ENCODE results near the gene NPHP1. TPM values are rescaled to one million over a fixed set of nuclear protein-coding genes. Genes with fewer than 3 reads are reported as not detected.
"Not testable (repeated sequence)": the region's sequence is repeated elsewhere in the genome, so short reads cannot be mapped to it uniquely, and the experiment has no call there.

The NPHP1 gene
- total RNA-seq, 1 experiment from 2014 or later = 4.7 TPM

- TF ChIP-seq SIN3A (IDR thresholded peaks at IDR 0.05; ENCODE audit: low read depth) = no peak
- no peak for TF ChIP-seq EZH2phosphoT487 (IDR thresholded peaks at IDR 0.05; ENCODE audit: borderline replicate concordance)
- TF ChIP-seq SP1 (IDR thresholded peaks at IDR 0.05; ENCODE audit: low read depth) = no peak
- no peak for TF ChIP-seq FOSL1 (IDR thresholded peaks at IDR 0.05; ENCODE audit: low read depth)
- TF ChIP-seq POLR2AphosphoS5 (IDR thresholded peaks at IDR 0.05; ENCODE audit: low read depth, low read length) = no peak
- TF ChIP-seq EGR1 (IDR thresholded peaks at IDR 0.05; ENCODE audit: low read depth) = no peak
- H3K27me3 ChIP-seq (ENCODE audit: insufficient read depth, low read length) = no peaks in the 10 kb centered on the region
- H2AFZ ChIP-seq (ENCODE audit: low read depth, low read length, poor library complexity, severe bottlenecking) = no peak overlapping the region
- H4K20me1 ChIP-seq (ENCODE audit: insufficient read depth) = no peaks in the 10 kb centered on the region
- H3K79me2 ChIP-seq (ENCODE audit: insufficient read depth, low read length) = no peaks in the 10 kb centered on the region
- no peak for ATAC-seq
- no peak overlapping the region for H3K27ac ChIP-seq (ENCODE audit: low read depth, low read length)
- ChIA-PET RAD21 (ENCODE audit: low non-redundant PET in 1 of 2, low total read pairs in 2 of 2, uncharacterized antibody in 2 of 2, unreplicated experiment in 2 of 2) (no interaction called here), POLR2A (no interaction called here), CTCF (no interaction called here)
- no peak overlapping the region for H3K9ac ChIP-seq (ENCODE audit: low read length)
- no peak for DNase-seq (ENCODE audit: low read depth, low spot score)
- no peaks in the 10 kb centered on the region for H3K9me2 ChIP-seq (ENCODE audit: insufficient read depth)
- intact Hi-C loops (cut with micrococcal nuclease) = no loop called here
- H3K9me3 ChIP-seq (ENCODE audit: control insufficient read depth in 1 of 2, insufficient read depth in 1 of 2, low read depth in 1 of 2, low read length in 2 of 2) = no peaks in the 10 kb centered on the region
- no peak overlapping the region for H3K4me3 ChIP-seq (replicated peaks in 1 of 2; ENCODE audit: low read depth in 1 of 2, low read length in 2 of 2)
- H3K4me1 ChIP-seq (ENCODE audit: control insufficient read depth in 1 of 2, insufficient read depth in 2 of 2, low read length in 2 of 2) = no peaks in the 10 kb centered on the region
- no peaks in the 10 kb centered on the region for H3K36me3 ChIP-seq (ENCODE audit: control insufficient read depth in 1 of 2, insufficient read depth in 2 of 2, low read length in 2 of 2)
- no peak overlapping the region for H3K4me2 ChIP-seq (ENCODE audit: low read length)
- no TSS peak for BruUV-seq (replicated peaks)
Observed at GRCh38 chr2:110197452-110197851, 7.4 kb downstream of the NPHP1 start.

GRCh38 chr2:110190169-110190568, 14.6 kb downstream of the NPHP1 start:
- H3K4me3 ChIP-seq (replicated peaks in 1 of 2; ENCODE audit: low read depth in 1 of 2, low read length in 2 of 2); POLR2A ChIA-PET; H3K9me2 ChIP-seq (ENCODE audit: insufficient read depth); H3K4me2 ChIP-seq (ENCODE audit: low read length); H4K20me1 ChIP-seq (ENCODE audit: insufficient read depth); H3K9me3 ChIP-seq (ENCODE audit: control insufficient read depth in 1 of 2, insufficient read depth in 1 of 2, low read depth in 1 of 2, low read length in 2 of 2); CTCF ChIA-PET; DNase-seq (ENCODE audit: low read depth, low spot score); H2AFZ ChIP-seq (ENCODE audit: low read depth, low read length, poor library complexity, severe bottlenecking); H3K27ac ChIP-seq (ENCODE audit: low read depth, low read length); H3K27me3 ChIP-seq (ENCODE audit: insufficient read depth, low read length); H3K36me3 ChIP-seq (ENCODE audit: control insufficient read depth in 1 of 2, insufficient read depth in 2 of 2, low read length in 2 of 2); ATAC-seq; RAD21 ChIA-PET (ENCODE audit: low non-redundant PET in 1 of 2, low total read pairs in 2 of 2, uncharacterized antibody in 2 of 2, unreplicated experiment in 2 of 2); H3K79me2 ChIP-seq (ENCODE audit: insufficient read depth, low read length); intact Hi-C loops (cut with micrococcal nuclease); H3K9ac ChIP-seq (ENCODE audit: low read length); H3K4me1 ChIP-seq (ENCODE audit: control insufficient read depth in 1 of 2, insufficient read depth in 2 of 2, low read length in 2 of 2); BruUV-seq (replicated peaks): not testable (repeated sequence)
